ENCODE results near the gene GBGT1. TPM values are rescaled to one million over a fixed set of nuclear protein-coding genes. Genes with fewer than 3 reads are reported as not detected.
A peak's percentile ranks its signal among the peaks of the same experiment; 100 is the strongest.

The GBGT1 gene
- total and polyA plus RNA-seq, 4 experiments from 2014 or later = 0.16 to 6.3 (median 2.1) TPM

GRCh38 chr9:133118568-133118967, 45.1 kb downstream of the GBGT1 start:
- H3K36me3 Mint-ChIP-seq = peaks cover 0 to 13% of the 10 kb centered on the region in 2 donors
- peaks cover 94% of the 10 kb centered on the region for H3K4me1 ChIP-seq (ENCODE audit: insufficient read depth, low read length)
- no peaks in the 10 kb centered on the region for H3K27me3 ChIP-seq (ENCODE audit: insufficient read depth, low read length)
- ChIA-PET CTCF (ENCODE audit: partially characterized antibody) (interaction anchor here (1.0 to 30.1 kb wide), 5 partner anchors 8 to 96 kb away, joined by 3 to 596 read pairs (median 5); no protein-coding TSS in a partner anchor), POLR2A (ENCODE audit: partially characterized antibody) (interaction anchor here (0.5 to 25.7 kb wide), 7 partner anchors 8 to 135 kb away, joined by 3 to 345 read pairs (median 3); no protein-coding TSS in a partner anchor)
- H3K4me3 ChIP-seq (ENCODE audit: low read length in 2 of 2) = no peak overlapping the region
- no peaks in the 10 kb centered on the region for H3K9me3 ChIP-seq (ENCODE audit: control insufficient read depth in 1 of 2, low read length in 2 of 2)
- H3K4me1 Mint-ChIP-seq = peaks cover 21 to 86% (median 55%) of the 10 kb centered on the region in 4 donors
- H3K9me3 Mint-ChIP-seq = no peaks in the 10 kb centered on the region
- intact Hi-C loops (cut with micrococcal nuclease) = no loop called here
- H3K4me3 Mint-ChIP-seq = peak overlapping the region in 4 of 8 donors; percentile 43 to 72 (median 48)
- peak overlapping the region in 6 of 7 donors; percentile 52 to 80 (median 76) for H3K27ac Mint-ChIP-seq
- peak in 1 of 5 donors; percentile 5 for DNase-seq
- H3K36me3 ChIP-seq (ENCODE audit: insufficient read depth, low read length) = peaks cover 4% of the 10 kb centered on the region
- no peaks in the 10 kb centered on the region for H3K27me3 Mint-ChIP-seq
- no peak overlapping the region for H3K27ac ChIP-seq (ENCODE audit: low read depth, low read length)

- no peaks in the 10 kb centered on the region for H3K27me3 ChIP-seq (ENCODE audit: insufficient read depth, low read length)
- no peaks in the 10 kb centered on the region for H3K27me3 Mint-ChIP-seq
- peaks cover 22 to 87% (median 55%) of the 10 kb centered on the region in 4 donors for H3K4me1 Mint-ChIP-seq
- ChIA-PET CTCF (ENCODE audit: partially characterized antibody) (interaction anchor here (1.0 to 30.1 kb wide), 5 partner anchors 8 to 96 kb away, joined by 3 to 596 read pairs (median 5); no protein-coding TSS in a partner anchor), POLR2A (ENCODE audit: partially characterized antibody) (interaction anchor here (1.2 to 25.7 kb wide), 5 partner anchors 10 to 38 kb away, joined by 3 to 345 read pairs (median 5); no protein-coding TSS in a partner anchor)
- H3K9me3 Mint-ChIP-seq = no peaks in the 10 kb centered on the region
- peaks cover 0 to 15% of the 10 kb centered on the region in 2 donors for H3K36me3 Mint-ChIP-seq
- peak in 1 of 5 donors; percentile 35 for DNase-seq
- H3K9me3 ChIP-seq (ENCODE audit: control insufficient read depth in 1 of 2, low read length in 2 of 2) = no peaks in the 10 kb centered on the region
- H3K4me3 Mint-ChIP-seq = peak overlapping the region in 1 of 8 donors; percentile 57
- H3K4me1 ChIP-seq (ENCODE audit: insufficient read depth, low read length) = peaks cover 95% of the 10 kb centered on the region
- H3K27ac ChIP-seq (ENCODE audit: low read depth, low read length) = no peak overlapping the region
- no peak overlapping the region for H3K4me3 ChIP-seq (ENCODE audit: low read length in 2 of 2)
- H3K36me3 ChIP-seq (ENCODE audit: insufficient read depth, low read length) = peaks cover 4% of the 10 kb centered on the region
- intact Hi-C loops (cut with micrococcal nuclease) = no loop called here
- H3K27ac Mint-ChIP-seq = peak overlapping the region in 4 of 7 donors; percentile 56 to 77 (median 66)
Observed at GRCh38 chr9:133118179-133118520, 45.6 kb downstream of the GBGT1 start.

- peak overlapping the region in 1 of 8 donors; percentile 57 for H3K4me3 Mint-ChIP-seq
Observed at GRCh38 chr9:133117271-133118178, 46.2 kb downstream of the GBGT1 start.

GRCh38 chr9:133116346-133117231, 47.1 kb downstream of the GBGT1 start:
- Histone ChIP-seq H3K4me1 (ENCODE audit: insufficient read depth, low read length) (peaks cover 90% of the 10 kb centered on the region), H3K36me3 (ENCODE audit: insufficient read depth, low read length) (peaks cover 9% of the 10 kb centered on the region), H3K27ac (ENCODE audit: low read depth, low read length) (peak overlapping the region; percentile 55), H3K27me3 (ENCODE audit: insufficient read depth, low read length) (no peaks in the 10 kb centered on the region), H3K4me3 (ENCODE audit: low read length in 2 of 2) (no peak overlapping the region), H3K9me3 (ENCODE audit: control insufficient read depth in 1 of 2, low read length in 2 of 2) (no peaks in the 10 kb centered on the region)
- Mint-ChIP-seq H3K4me1 (peaks cover 17 to 86% (median 52%) of the 10 kb centered on the region in 4 donors), H3K36me3 (peaks cover 0 to 20% of the 10 kb centered on the region in 2 donors), H3K27ac (peak overlapping the region in 3 of 7 donors; percentile 25 to 87 (median 48)), H3K27me3 (no peaks in the 10 kb centered on the region), H3K4me3 (no peak overlapping the region), H3K9me3 (no peaks in the 10 kb centered on the region)
- CTCF ChIA-PET (ENCODE audit: partially characterized antibody) = interaction anchor here (1.1 to 30.1 kb wide), 4 partner anchors 10 to 35 kb away, joined by 3 to 596 read pairs (median 4); no protein-coding TSS in a partner anchor
- intact Hi-C loops (cut with micrococcal nuclease) = no loop called here
- POLR2A ChIA-PET (ENCODE audit: partially characterized antibody) = interaction anchor here (0.9 to 25.7 kb wide), 8 partner anchors 9 to 86 kb away, joined by 3 to 345 read pairs (median 4); partner anchors contain the start of gene GTF3C5
- DNase-seq = peak in 1 of 5 donors; percentile 28

More at GRCh38 chr9:133117271-133118178, 46.2 kb downstream of the GBGT1 start:
- no peaks in the 10 kb centered on the region for H3K9me3 Mint-ChIP-seq
- POLR2A ChIA-PET (ENCODE audit: partially characterized antibody) = interaction anchor here (0.9 to 25.7 kb wide), 8 partner anchors 10 to 87 kb away, joined by 3 to 345 read pairs (median 4); partner anchors contain the start of gene GTF3C5
- Histone ChIP-seq H3K27me3 (ENCODE audit: insufficient read depth, low read length) (no peaks in the 10 kb centered on the region), H3K36me3 (ENCODE audit: insufficient read depth, low read length) (peaks cover 4% of the 10 kb centered on the region), H3K9me3 (ENCODE audit: control insufficient read depth in 1 of 2, low read length in 2 of 2) (no peaks in the 10 kb centered on the region), H3K4me3 (ENCODE audit: low read length in 2 of 2) (no peak overlapping the region), H3K27ac (ENCODE audit: low read depth, low read length) (no peak overlapping the region), H3K4me1 (ENCODE audit: insufficient read depth, low read length) (peaks cover 95% of the 10 kb centered on the region)
- intact Hi-C loops (cut with micrococcal nuclease) = no loop called here
- H3K27me3 Mint-ChIP-seq = no peaks in the 10 kb centered on the region
- peaks cover 24 to 93% (median 56%) of the 10 kb centered on the region in 4 donors for H3K4me1 Mint-ChIP-seq
- peak overlapping the region in 4 of 7 donors; percentile 57 to 81 (median 72) for H3K27ac Mint-ChIP-seq
- peak in 1 of 5 donors; percentile 33 for DNase-seq
- peaks cover 0 to 17% of the 10 kb centered on the region in 2 donors for H3K36me3 Mint-ChIP-seq
- CTCF ChIA-PET (ENCODE audit: partially characterized antibody) = interaction anchor here (1.0 to 30.1 kb wide), 6 partner anchors 7 to 95 kb away, joined by 3 to 596 read pairs (median 6); no protein-coding TSS in a partner anchor

GRCh38 chr9:133115604-133116345, 47.9 kb downstream of the GBGT1 start:
- Mint-ChIP-seq H3K27ac (peak overlapping the region; percentile 79 to 90 (median 88)), H3K4me3 (peak overlapping the region in 7 of 8 donors; percentile 5 to 68 (median 54)), H3K9me3 (no peaks in the 10 kb centered on the region), H3K36me3 (peaks cover 0 to 22% of the 10 kb centered on the region in 2 donors), H3K27me3 (no peaks in the 10 kb centered on the region), H3K4me1 (peaks cover 16 to 82% (median 48%) of the 10 kb centered on the region in 4 donors)
- Histone ChIP-seq H3K36me3 (ENCODE audit: insufficient read depth, low read length) (peaks cover 15% of the 10 kb centered on the region), H3K27ac (ENCODE audit: low read depth, low read length) (peak overlapping the region; percentile 55), H3K4me3 (ENCODE audit: low read length in 2 of 2) (no peak overlapping the region), H3K27me3 (ENCODE audit: insufficient read depth, low read length) (no peaks in the 10 kb centered on the region), H3K4me1 (ENCODE audit: insufficient read depth, low read length) (peaks cover 86% of the 10 kb centered on the region), H3K9me3 (ENCODE audit: control insufficient read depth in 1 of 2, low read length in 2 of 2) (no peaks in the 10 kb centered on the region)
- ChIA-PET POLR2A (ENCODE audit: partially characterized antibody) (interaction anchor here (1.2 to 25.7 kb wide), 5 partner anchors 13 to 32 kb away, joined by 3 to 345 read pairs (median 4); no protein-coding TSS in a partner anchor), CTCF (ENCODE audit: partially characterized antibody) (interaction anchor here (1.1 to 30.1 kb wide), 3 partner anchors 9 to 36 kb away, joined by 3 to 596 read pairs (median 3); no protein-coding TSS in a partner anchor)
- intact Hi-C loops (cut with micrococcal nuclease) = no loop called here
- peak in 3 of 5 donors; percentile 30 to 68 (median 35) for DNase-seq
